GM18951 (cell line): ENCODE data around the gene FDX1.

Experiments
- POLR2A ChIP-seq: IDR thresholded peaks from 4 replicates; pipeline ENCODE4 v1.6.1; 2011; ENCODE audit warnings: mild to moderate bottlenecking; ENCODE audit not compliant: insufficient read length, insufficient read depth; ENCODE audit errors: extremely low read depth
- in situ Hi-C: fragments of 300-500 bp; cut with MboI; formaldehyde crosslinking; loops from one replicate; pipeline ENCODE4 v1.12.0; 2022; ENCODE audit warnings: low sequenced_read_pairs, mixed read lengths, inconsistent platforms; ENCODE audit not compliant: unreplicated experiment

Gene FDX1

GRCh38 chr11:110512026-110512425, 82.3 kb downstream of the FDX1 start:
- no peak for TF ChIP-seq POLR2A

GRCh38 chr11:110513259-110513801, 83.6 kb downstream of the FDX1 start:
- in situ Hi-C loops = no loop called here
- TF ChIP-seq POLR2A = no peak

More at GRCh38 chr11:110512026-110512425, 82.3 kb downstream of the FDX1 start:
- in situ Hi-C loops = no loop called here

GRCh38 chr11:110513846-110514437, 84.2 kb downstream of the FDX1 start:
- in situ Hi-C loops = no loop called here
- no peak for TF ChIP-seq POLR2A
